HG03025 (cell line): Measurements from ENCODE around the gene RAB18.
A peak's percentile ranks its signal among the peaks of the same experiment; 100 is the strongest.
"Not testable (repeated sequence)": the region's sequence is repeated elsewhere in the genome, so short reads cannot be mapped to it uniquely, and the experiment has no call there.

ENCODE experiments used
- ATAC-seq: cut with Tn5 transposase; IDR thresholded peaks from one replicate; pipeline ENCODE4 v1.9.1; 2021; ENCODE audit warnings: mild to moderate bottlenecking, moderate library complexity; ENCODE audit not compliant: unreplicated experiment, low FRiP score

RAB18 gene

GRCh38 chr10:27504007-27504807 lies at the start of gene RAB18:
TSS of gene RAB18 (plus strand) at chr10:27504304. CDS start at chr10:27504370, 66 bp downstream.
- ATAC-seq: peak; percentile 97

- ATAC-seq: no peak
Observed at GRCh38 chr10:27454837-27455236, 49.3 kb upstream of the RAB18 start.

GRCh38 chr10:27457261-27457945 lies 46.7 kb upstream of the RAB18 start:
- no peak for ATAC-seq

GRCh38 chr10:27457966-27458365 lies 46.1 kb upstream of the RAB18 start:
- no peak for ATAC-seq

- no peak for ATAC-seq
Observed at GRCh38 chr10:27461312-27461711, 42.8 kb upstream of the RAB18 start.

- no peak for ATAC-seq
Observed at GRCh38 chr10:27463961-27464360, 40.1 kb upstream of the RAB18 start.

- no peak for ATAC-seq
Observed at GRCh38 chr10:27464993-27465392, 39.1 kb upstream of the RAB18 start.

- ATAC-seq: not testable (repeated sequence)
Observed at GRCh38 chr10:27465596-27465995, 38.5 kb upstream of the RAB18 start.

- no peak for ATAC-seq
Observed at GRCh38 chr10:27470885-27471284, 33.2 kb upstream of the RAB18 start.

GRCh38 chr10:27474741-27475140 lies 29.4 kb upstream of the RAB18 start:
- ATAC-seq: no peak

GRCh38 chr10:27479016-27479415 lies 25.1 kb upstream of the RAB18 start:
- ATAC-seq: no peak

- no peak for ATAC-seq
Observed at GRCh38 chr10:27481486-27481885, 22.6 kb upstream of the RAB18 start.

- ATAC-seq: no peak
Observed at GRCh38 chr10:27482984-27483956, 20.8 kb upstream of the RAB18 start.

- no peak for ATAC-seq
Observed at GRCh38 chr10:27485368-27485767, 18.7 kb upstream of the RAB18 start.

- no peak for ATAC-seq
Observed at GRCh38 chr10:27485986-27486385, 18.1 kb upstream of the RAB18 start.

- no peak for ATAC-seq
Observed at GRCh38 chr10:27490807-27491206, 13.3 kb upstream of the RAB18 start.

GRCh38 chr10:27494116-27494805 lies 9.8 kb upstream of the RAB18 start:
- ATAC-seq: no peak

GRCh38 chr10:27496137-27496536 lies 8.0 kb upstream of the RAB18 start:
- no peak for ATAC-seq

GRCh38 chr10:27500096-27500495 lies 4.0 kb upstream of the RAB18 start:
- ATAC-seq: no peak

GRCh38 chr10:27500886-27501285 lies 3.2 kb upstream of the RAB18 start:
- ATAC-seq: no peak
